Raji (cell line): ENCODE results near the gene OPA3.

ENCODE experiments used
- POLR2A ChIP-seq: IDR thresholded peaks from 2 replicates; pipeline ENCODE4 v1.6.1; 2011; ENCODE audit warnings: low read depth, low read length, control low read depth; ENCODE audit not compliant: insufficient read depth

Gene OPA3

GRCh38 chr19:45556835-45557234, 27.8 kb downstream of the OPA3 start:
- TF ChIP-seq POLR2A: no peak

- TF ChIP-seq POLR2A: no peak
Measured at GRCh38 chr19:45554481-45554880, 30.1 kb downstream of the OPA3 start.

- TF ChIP-seq POLR2A: no peak
Measured at GRCh38 chr19:45553464-45553863, 31.1 kb downstream of the OPA3 start.

GRCh38 chr19:45547965-45548609, 36.5 kb downstream of the OPA3 start:
- TF ChIP-seq POLR2A: no peak

GRCh38 chr19:45547211-45547770, 37.3 kb downstream of the OPA3 start:
- TF ChIP-seq POLR2A: no peak

DNA sequence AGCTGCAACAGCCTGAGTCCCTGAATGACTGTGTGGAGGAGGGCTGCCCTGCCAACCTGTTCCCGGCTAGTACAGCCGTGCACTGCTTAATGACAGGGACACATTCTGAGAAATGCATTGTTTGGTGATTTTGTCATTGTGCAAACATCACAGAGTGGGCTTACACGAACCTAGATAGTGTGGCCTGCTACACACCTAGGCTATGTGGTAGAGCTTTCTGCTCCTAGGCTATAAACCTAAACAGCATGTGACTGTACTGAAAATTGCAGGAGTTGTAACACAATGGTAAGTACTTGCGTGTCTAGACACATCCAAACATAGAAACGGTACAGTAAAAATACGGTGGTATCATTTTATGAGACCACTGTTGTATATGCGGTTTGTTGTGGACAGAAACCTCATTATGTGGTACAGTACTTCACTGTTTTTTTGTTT, 42.4 kb downstream of the OPA3 start:
- no peak for TF ChIP-seq POLR2A

- TF ChIP-seq POLR2A: no peak
Measured at GRCh38 chr19:45539459-45539858, 45.1 kb downstream of the OPA3 start.

DNA sequence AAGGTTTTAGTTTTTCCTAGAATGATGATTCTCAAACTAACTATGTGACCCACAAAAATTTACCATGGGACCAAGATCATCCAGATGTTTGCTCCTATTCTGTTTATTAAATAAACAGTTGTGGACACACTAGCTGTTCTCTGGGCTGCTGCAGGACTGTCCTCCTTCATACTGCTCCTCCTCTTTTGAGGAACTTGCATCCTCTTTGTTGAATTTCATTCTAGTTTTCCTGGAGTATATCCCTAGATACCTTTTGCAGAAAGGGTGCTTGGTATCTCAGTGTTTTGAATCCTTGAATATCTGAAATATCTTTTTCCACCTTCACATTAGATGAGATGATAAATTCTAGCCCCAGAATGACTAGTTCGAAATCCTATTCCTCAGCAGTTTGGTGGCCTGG, 53.3 kb downstream of the OPA3 start:
- TF ChIP-seq POLR2A: no peak

DNA sequence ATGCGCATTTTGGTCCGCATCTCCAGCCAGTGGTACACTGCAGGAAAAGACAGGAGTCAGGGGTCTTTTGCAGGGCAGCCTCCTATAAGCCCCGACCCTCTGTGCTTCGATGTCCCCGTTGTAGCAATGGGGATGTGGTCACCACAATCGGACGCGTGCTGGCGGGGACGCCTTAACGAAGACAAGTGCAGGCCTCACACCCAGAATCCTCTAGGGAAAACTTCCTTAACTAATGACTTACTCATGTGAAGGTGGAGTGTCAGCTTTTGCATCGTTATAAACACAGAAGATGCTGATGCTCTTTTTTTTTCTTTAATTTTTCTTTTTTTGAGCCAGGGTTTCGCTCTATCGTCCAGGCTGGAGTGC, 55.2 kb downstream of the OPA3 start:
- no peak for TF ChIP-seq POLR2A

GRCh38 chr19:45528744-45529419, 55.7 kb downstream of the OPA3 start:
- no peak for TF ChIP-seq POLR2A

DNA sequence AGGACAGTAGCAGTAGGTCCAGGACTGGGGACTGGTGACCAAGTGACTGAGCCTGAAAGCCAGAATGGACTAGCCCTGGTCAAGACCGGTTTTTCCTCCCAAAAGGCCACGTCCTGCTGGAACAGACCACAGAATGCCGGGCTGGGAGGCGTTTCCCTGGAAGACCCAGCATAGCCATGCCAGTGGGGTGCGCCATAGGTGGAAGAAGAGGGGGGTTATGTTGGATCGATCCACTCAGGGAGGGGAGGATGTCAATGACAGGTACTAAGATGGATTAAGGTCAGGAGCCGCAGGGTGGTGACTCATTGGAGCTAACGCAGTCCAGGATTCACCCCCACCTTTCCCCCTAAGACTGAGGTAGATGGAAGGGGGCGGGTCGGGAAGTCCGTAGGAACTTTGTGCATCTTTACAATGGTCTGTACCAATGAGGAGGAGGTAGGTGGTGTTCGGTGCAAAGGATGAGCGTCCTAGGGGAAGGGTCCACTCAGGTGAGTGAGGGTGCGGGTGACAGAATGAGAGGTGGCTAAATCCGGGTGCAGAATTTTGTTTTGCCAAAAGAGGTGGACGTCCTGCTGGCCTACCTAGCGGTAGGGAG, 56.4 kb downstream of the OPA3 start:
- no peak for TF ChIP-seq POLR2A

- no peak for TF ChIP-seq POLR2A
Measured at GRCh38 chr19:45527731-45528130, 56.9 kb downstream of the OPA3 start.

DNA sequence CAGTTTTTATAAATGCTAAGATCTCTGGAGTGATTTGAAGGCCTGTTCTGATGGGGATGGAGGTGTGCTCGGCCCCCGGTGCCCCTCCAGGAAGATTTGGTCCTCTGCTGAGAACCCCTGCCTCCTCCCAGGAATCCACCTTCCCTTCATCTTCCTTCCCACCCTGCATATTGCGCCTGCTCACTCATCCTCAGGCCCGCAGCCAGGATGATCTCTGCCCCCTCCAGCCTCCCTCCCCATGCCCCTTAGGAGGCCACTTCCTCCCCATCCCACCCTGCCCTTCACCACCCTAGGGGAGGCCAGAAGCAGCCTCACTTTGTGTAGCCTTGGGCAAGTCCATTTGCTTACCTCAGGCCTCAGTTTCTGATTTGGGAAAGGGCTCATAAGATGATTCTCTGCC, 57.6 kb downstream of the OPA3 start:
- TF ChIP-seq POLR2A: no peak

DNA sequence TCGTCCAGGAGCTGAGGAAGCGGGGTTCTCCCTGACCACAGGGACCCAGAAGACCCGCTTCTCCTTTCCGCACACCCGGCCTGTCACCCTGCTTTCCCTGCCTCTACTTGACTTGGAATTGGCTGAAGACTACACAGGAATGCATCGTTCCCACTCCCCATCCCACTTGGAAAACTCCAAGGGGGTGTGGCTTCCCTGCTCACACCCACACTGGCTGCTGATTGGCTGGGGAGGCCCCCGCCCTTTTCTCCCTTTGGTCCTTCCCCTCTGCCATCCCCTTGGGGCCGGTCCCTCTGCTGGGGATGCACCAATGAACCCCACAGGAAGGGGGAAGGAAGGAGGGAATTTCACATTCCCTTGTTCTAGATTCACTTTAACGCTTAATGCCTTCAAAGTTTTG, 58.5 kb downstream of the OPA3 start:
- no peak for TF ChIP-seq POLR2A

GRCh38 chr19:45524575-45525129, 60.0 kb downstream of the OPA3 start:
- no peak for TF ChIP-seq POLR2A
